Gastrocnemius medialis (tissue), 4 donors: Measurements from ENCODE around the gene GTF2H2.

Experiments used
- POLR2A ChIP-seq, 2 donors: fragments of 450-650 bp; IDR thresholded peaks; one replicate each; pipeline ENCODE4 v1.6.1; 2017; ENCODE audit warnings: antibody characterized with exemption in 2 of 2, mild to moderate bottlenecking in 2 of 2, moderate library complexity in 2 of 2
- TF ChIP-seq, protein P1 (sequence below), 5 experiments: fragments of 450-650 bp in 3 of 5; fragments of 200-600 bp in 2 of 5; sonication (generic) in 2 of 5; IDR thresholded peaks in 4 of 5; conservative IDR thresholded peaks in 1 of 5; 1 replicate in 4 of 5; 2 replicates in 1 of 5; pipeline ENCODE4 v1.5.1; 2016 to 2019; ENCODE audit warnings: antibody characterized with exemption in 5 of 5, mild to moderate bottlenecking in 3 of 5, moderate library complexity in 3 of 5

DNA sequence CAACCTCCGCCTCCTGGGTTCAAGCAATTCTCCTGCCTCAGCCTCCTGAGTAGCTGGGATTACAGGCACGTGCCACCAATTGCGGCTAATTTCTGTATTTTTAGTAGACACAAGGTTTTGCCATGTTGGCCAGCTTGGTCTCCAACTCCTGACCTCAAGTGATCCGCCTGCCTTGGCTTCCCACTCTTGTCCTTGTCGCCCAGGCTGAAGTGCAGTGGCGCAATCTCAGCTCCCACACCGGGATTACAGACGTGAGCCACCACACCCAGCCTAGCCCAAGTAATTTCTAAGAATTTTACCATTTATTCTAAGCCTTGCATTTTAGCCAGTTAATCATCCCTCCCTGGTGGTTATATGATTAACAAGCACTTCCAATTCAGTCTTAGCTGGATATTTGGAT is 53.3 kb downstream of the GTF2H2 start:
- TF ChIP-seq, protein P1, sequence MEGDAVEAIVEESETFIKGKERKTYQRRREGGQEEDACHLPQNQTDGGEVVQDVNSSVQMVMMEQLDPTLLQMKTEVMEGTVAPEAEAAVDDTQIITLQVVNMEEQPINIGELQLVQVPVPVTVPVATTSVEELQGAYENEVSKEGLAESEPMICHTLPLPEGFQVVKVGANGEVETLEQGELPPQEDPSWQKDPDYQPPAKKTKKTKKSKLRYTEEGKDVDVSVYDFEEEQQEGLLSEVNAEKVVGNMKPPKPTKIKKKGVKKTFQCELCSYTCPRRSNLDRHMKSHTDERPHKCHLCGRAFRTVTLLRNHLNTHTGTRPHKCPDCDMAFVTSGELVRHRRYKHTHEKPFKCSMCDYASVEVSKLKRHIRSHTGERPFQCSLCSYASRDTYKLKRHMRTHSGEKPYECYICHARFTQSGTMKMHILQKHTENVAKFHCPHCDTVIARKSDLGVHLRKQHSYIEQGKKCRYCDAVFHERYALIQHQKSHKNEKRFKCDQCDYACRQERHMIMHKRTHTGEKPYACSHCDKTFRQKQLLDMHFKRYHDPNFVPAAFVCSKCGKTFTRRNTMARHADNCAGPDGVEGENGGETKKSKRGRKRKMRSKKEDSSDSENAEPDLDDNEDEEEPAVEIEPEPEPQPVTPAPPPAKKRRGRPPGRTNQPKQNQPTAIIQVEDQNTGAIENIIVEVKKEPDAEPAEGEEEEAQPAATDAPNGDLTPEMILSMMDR (IDR thresholded peaks at IDR 0.05 in 4 of 5, conservative IDR thresholded peaks at IDR 0.05 in 1 of 5): no peak
- TF ChIP-seq POLR2A (IDR thresholded peaks at IDR 0.05): no peak
